Stimulated activated CD4-positive, alpha-beta T cell treated with anti-CD3 and anti-CD28 coated beads, Interleukin-15, amount 100 ng/mL, for 48 hours (primary cell): ENCODE results near the gene CLSTN3.

Experiments
- DNase-seq, 2 donors: peaks; one replicate each; pipeline ENCODE4 v3.0.0-alpha.2; 2020; ENCODE audit warnings: low read depth in 2 of 2

Gene CLSTN3

GRCh38 chr12:7188562-7189397, 58.6 kb downstream of the CLSTN3 start:
- peak; percentile 54 to 59 for DNase-seq

GRCh38 chr12:7189398-7190267, 59.5 kb downstream of the CLSTN3 start, which contains the start of gene PEX5:
PEX5 (plus strand) TSS chr12:7189686; CDS start chr12:7190378, 692 bp downstream.
- peak; percentile 72 to 77 for DNase-seq

- no peak for DNase-seq
Observed at GRCh38 chr12:7190268-7191055, 60.3 kb downstream of the CLSTN3 start.

GRCh38 chr12:7193674-7194073, 63.5 kb downstream of the CLSTN3 start:
- DNase-seq = no peak

- DNase-seq = no peak
Observed at GRCh38 chr12:7197841-7198240, 67.7 kb downstream of the CLSTN3 start.

- no peak for DNase-seq
Observed at GRCh38 chr12:7203109-7203508, 72.9 kb downstream of the CLSTN3 start.

GRCh38 chr12:7205091-7205490, 74.9 kb downstream of the CLSTN3 start:
- DNase-seq = no peak

GRCh38 chr12:7206691-7207090, 76.5 kb downstream of the CLSTN3 start:
- DNase-seq = no peak

GRCh38 chr12:7207866-7208625, 77.9 kb downstream of the CLSTN3 start:
- DNase-seq = no peak
